Endothelial cell of umbilical vein (primary cell): Measurements from ENCODE around the gene CNST.

ENCODE experiments used
- CTCF ChIP-seq, 2 donors: IDR thresholded peaks; 1 replicate in 1 of 2; 2 replicates in 1 of 2; pipeline ENCODE4 v1.5.1; 2011; ENCODE audit warnings: low read length in 2 of 2, mild to moderate bottlenecking in 2 of 2, moderate library complexity in 2 of 2, control low read depth in 1 of 2, inconsistent platforms in 1 of 2, low read depth in 1 of 2; ENCODE audit not compliant: insufficient read depth in 1 of 2; ENCODE audit errors: extremely low read depth in 1 of 2
- EZH2 ChIP-seq: IDR thresholded peaks from 2 replicates; pipeline ENCODE4 v1.6.1; 2012; ENCODE audit warnings: borderline replicate concordance, low read depth, mild to moderate bottlenecking, moderate library complexity, low read length, inconsistent platforms; ENCODE audit not compliant: severe bottlenecking
- FOS ChIP-seq: IDR thresholded peaks from 2 replicates; pipeline ENCODE4 v1.6.1; 2011; ENCODE audit warnings: mild to moderate bottlenecking, low read length, moderate library complexity, borderline replicate concordance; ENCODE audit not compliant: insufficient read depth
- GATA2 ChIP-seq: IDR thresholded peaks from 2 replicates; pipeline ENCODE4 v1.7.0; 2011; ENCODE audit warnings: low read depth, mild to moderate bottlenecking, moderate library complexity, mixed read lengths, low read length; ENCODE audit not compliant: insufficient read length, insufficient read depth
- MAX ChIP-seq: IDR thresholded peaks from 2 replicates; pipeline ENCODE4 v1.6.1; 2011; ENCODE audit not compliant: insufficient read depth, insufficient read length
- MYC ChIP-seq: IDR thresholded peaks from one replicate; pipeline ENCODE4 v1.6.1; 2011; ENCODE audit warnings: mild to moderate bottlenecking, low read depth, low read length
- POLR2A ChIP-seq: IDR thresholded peaks from 2 replicates; pipeline ENCODE4 v1.6.1; 2012; ENCODE audit warnings: low read depth, mild to moderate bottlenecking, control low read depth, low read length
- POLR2AphosphoS5 ChIP-seq: IDR thresholded peaks from 2 replicates; pipeline ENCODE4 v1.6.1; 2012; ENCODE audit warnings: low read depth, mild to moderate bottlenecking, control low read depth, low read length, moderate library complexity; ENCODE audit not compliant: insufficient read depth

GRCh38 chr1:246642719-246643118 is 76.5 kb downstream of the CNST start:
- TF ChIP-seq EZH2, result no peak
- TF ChIP-seq CTCF (IDR thresholded peaks at IDR 0.05; ENCODE audit: extremely low read depth in 1 of 2, insufficient read depth in 1 of 2, low read depth in 1 of 2, low read length in 2 of 2), result no peak
- no peak for TF ChIP-seq GATA2
- TF ChIP-seq POLR2A, result no peak
- TF ChIP-seq FOS, result no peak
- no peak for TF ChIP-seq POLR2AphosphoS5
- no peak for TF ChIP-seq MAX
- TF ChIP-seq MYC, result no peak
